ENCODE data around the gene APOL5.

The APOL5 gene

DNA sequence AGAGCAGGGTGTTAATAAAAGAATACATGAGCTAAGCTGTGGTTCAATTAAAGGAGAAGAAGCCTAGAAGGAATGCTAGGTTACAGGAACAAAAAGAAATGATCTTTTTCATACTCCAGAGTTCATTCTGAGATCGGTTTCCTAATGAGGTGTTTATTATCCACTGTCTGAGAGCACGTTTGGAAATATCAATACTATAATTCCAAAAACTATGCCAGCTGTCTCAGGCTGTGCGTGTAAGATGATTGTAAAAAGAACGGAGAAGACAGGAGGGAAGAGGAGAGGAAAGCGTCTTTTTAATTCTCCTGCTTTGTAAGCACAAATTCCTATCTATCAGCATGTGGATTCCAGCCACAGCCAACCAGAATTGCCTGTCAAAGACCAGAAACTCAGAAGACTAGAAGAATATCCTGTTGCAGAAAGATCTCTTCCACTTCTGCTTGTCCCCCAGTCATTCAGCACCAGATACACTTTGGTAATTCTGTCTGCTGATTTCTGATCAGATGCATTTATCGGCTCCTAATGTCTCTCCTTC, 25.7 kb downstream of the APOL5 start:
- no peak for DNase-seq

DNA sequence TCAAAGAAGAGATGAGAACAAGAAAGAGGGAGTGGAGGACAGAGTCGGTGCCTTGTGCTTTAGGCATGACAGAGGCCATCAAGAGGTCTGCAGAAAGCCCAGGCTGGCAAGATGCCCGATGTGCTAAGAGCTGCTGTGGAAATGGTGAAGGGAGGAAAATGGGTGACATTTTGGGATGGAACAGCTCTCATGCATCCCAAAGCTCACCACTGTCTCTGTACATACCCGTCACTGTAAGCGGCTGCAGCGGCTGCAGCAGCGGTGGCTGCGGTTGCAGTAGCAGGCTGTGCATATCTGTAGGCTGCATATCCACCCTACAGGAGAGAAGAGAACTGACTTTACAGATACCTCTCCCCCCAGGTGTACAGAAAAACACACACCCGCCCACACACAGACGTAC, 28.6 kb downstream of the APOL5 start:
- DNase-seq: no peak

DNA sequence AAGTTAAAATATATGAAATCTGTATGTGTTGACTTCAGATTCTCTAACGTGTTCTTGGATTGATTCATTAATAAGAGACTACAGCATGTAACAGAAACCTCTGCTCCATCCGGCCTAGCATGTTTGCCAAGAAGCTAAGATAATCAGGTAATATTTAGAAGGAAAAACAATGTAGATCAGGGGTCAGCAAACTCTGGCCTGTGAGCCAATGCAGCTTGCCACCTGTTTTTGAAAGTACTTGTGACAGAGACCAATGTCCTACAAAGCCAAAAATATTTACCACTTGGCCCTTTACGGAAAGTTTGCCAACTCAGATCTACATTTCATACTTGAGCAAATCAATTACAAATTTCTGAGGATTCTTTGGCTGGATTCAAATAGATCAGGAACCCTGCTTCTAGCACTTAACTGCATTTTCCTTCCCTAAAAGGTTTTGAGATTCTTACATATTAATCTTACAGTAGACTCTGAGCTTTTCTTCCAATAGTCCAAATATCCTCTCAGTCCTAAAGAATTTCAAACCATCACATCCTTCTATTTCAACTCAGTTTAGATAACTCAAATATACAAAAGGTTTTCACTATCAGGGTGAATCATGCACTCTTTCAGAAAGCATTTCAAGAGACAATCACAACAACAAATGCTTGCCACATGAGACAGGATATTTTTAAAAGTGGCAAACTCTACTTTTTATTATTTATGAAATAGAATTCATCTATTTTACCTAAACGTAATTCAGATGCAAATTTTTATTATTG, 29.5 kb downstream of the APOL5 start:
- DNase-seq: no peak

DNA sequence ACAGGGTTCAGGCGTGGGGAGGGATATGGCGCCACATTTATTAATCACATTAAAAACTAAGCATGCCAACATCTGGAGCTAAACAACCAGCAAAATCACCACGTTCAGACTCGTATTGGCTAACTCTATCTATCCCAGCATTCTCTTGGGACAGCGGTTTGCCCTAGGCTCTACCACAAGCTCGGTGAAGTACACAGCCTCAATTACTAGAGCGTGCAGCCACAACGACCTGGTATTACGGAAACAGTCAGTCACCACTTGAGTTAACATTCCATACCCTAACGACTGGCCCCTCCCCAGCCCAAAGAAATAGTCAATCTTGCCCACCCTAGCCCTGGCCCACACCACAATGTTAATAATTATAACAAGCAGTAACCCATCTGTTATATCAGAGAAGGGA, 32.1 kb downstream of the APOL5 start:
- no peak for DNase-seq

DNA sequence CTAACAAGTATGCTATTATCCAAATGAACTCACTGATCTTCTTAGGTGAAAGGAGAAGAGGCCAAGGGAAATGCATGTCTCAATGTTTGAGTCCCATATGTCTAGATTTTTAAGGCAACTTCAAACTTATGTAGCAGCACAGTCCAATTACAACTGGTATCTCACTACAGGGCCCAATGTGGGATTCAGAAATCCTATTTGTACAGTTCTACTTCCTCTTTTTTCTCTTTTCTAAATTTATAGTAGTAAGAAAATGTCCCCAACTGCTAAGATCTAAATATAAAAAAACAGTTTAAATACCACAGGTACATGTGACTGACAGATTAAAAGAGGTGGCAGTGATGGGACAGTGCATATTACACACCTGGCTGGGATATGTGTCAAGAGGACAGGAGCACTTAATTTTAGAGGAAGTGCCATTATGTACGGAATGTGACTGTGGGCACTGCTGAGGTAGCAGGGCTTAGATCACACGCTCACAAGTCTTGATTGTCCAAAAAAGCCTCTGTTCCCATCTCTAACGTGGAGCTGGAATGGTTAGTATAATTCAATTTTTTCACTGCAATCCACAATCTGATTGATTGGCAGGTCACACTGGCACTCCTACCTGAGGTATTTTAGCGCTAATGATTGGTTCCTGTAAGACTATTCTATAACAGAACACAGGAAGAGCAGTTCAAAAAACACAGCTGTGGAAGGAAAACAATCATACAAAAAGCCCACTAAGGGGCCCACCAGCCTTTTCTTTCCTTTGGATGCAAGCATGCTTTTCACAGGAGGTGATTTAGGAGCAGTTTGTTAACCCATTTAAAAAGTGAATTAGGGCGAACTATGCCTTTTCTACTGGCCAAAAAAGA, 34.6 kb downstream of the APOL5 start:
- DNase-seq: peak; percentile 74 to 78

DNA sequence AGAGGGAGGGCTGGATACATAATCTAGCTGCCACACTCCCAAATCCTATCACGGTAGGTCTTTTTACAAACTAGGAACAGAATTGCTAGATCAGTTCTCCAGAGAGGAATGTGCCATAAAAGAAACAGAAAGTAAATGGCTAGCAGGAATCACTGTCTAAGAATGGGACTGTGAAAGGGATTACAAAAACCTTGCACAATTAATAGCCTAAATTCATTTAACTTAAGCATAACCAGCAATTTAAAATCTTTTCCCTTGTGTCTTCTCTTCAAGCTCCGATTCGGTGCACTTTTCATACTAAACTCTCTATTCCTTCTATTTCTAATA, 35.2 kb downstream of the APOL5 start:
- peak in 1 of 2 experiments; percentile 17 for DNase-seq

DNA sequence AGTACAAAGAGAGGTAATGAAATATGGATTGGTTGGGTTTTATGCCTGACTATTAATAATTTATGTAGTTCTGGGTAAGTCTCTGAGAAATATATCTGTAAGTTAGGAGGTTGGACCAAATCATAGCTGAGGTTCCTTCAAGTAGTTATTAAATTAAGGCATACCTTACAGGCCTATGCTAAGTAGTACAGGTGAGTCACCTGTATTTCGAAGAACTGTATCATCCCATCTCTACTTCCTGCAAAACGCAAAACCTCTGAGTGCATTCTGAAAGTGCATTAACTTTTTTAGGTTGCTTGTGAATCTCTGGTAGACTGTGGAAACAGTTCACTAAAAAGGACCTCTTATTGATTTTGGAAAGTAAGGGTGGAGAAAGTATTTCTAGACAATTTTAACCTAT, 37.1 kb downstream of the APOL5 start:
- no peak for DNase-seq

DNA sequence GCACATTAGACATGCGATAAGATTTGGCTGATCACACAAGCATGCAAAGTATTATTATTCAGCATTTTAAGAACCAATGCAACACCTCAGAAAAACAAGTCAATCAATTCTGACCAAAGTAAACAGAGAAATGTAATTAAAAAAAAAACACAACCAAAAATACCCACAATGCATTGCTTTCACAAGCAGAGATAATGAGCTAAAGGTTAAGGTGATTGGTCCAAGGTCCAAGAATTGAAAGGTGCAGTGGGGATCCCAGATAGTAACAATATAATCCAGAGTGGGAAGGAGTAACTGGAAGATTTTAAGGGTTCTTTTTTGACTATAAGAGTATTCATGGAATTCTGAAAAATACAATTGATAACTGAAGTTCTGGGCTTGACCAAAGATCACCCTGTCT, 39.0 kb downstream of the APOL5 start:
- no peak for DNase-seq

DNA sequence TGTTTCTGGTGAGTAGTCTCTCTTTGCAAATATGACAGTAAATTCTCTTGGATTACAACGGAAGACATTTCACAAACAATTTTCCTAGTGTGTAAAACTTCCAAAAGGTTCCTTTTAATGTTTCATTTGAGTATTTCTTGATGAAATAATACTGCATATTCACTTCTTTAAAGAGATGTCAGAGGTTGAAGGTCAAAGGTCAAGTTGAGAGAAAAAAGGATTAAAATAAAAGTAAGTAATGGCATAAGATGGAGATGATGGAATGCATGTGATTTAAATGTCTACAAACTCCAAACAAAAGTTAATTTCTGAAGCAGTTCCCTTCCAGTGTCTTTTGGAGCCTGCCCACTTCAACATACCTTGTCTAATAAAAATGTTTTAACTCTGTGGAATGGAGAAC, 40.7 kb downstream of the APOL5 start:
- DNase-seq: no peak

DNA sequence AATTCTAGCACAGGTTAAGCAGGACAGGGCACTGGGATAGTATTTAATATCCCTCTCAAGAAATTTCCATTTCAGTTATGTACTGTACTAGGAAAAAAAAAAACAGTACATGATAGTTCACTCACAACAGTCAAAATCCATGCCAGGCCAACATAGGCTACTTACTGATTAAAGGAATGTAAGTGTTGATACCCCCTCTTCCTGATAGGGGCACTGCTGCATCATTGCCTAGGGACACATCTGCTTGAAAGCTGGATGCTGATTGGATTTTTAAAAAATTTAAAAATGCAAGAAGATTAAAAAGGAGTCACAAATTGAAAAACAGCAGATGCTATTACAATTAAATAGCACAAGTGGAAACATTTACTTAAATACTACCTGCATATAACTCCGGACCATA, 43.4 kb downstream of the APOL5 start:
- peak; percentile 1 to 19 for DNase-seq

DNA sequence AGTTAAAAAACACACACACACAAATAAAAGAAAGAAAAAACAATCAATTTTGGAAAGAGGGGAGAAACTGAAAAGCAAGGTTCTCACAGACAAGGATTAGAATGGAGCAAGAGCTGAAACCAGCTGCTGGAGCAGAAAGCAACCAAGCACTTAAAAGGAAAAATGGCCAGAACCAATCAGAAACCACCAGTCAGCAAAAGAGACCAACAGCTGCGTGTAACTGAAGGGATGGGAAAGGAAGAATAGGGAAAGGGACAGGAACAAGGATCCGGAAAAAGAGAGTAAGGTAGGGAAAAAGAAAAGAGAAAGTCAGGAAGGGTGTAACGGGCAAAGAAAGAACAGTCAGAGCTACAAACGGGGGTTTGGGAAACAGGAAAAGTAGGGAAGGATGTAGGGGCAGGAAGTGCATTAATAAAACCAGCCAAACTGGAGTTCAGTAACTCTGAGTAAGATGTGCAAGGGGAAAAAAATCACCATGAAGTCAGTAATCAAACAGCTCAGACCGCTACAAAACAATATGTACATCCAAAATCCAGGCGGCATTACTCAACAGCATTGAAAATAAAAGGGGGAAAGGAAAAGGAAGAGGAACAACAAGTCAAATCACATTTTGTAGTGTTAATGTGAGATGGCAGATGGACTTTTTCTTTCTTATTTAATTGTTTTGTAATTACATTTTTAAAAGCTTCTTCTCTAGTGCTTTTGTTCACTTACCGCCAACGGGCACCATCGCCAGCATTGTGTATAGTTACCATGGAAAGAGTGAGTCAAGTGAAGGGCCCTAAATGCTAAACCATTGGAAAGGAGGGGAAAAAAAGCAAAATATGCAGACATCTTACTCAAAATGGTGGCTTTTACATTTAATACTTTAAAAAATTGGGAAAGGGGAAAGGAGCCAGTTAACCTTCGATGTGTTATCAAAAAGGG, 49.2 kb downstream of the APOL5 start:
- no peak for DNase-seq

DNA sequence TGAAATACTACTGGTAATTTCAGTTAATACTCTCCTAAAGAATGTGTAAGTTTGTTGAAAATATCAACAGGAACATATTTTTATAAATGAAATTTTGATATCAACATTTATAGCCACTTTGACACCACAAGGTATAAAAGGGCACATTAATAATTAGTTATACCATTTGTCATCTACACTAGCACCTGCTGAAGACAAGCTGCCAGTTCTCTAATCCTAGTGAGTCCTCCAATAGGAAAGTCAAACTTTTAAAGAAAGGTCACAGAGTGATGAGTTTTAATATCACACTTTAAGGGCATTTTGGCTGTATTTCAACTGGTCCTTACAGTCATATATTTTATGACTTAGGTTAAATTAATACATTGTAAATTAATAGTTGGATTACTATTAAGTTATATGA, 52.3 kb downstream of the APOL5 start:
- no peak for DNase-seq

DNA sequence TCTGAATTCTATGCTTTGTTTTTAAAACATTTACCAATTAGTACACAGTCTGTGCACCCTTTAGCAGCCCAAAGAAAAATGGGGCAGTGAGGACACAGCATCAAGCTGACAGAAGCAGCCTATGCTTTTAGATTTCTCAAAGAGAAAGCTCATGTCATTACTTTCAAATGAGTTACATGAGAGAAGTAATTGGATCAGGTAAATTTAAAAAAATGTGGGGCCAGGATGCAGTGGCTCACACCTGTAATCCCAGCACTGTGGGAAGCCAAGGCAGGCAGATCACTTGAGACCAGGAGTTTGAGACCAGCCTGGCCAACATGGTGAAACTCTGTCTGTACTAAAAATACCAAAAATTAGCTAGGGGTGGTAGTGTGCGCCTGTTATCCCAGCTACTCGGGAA, 57.7 kb downstream of the APOL5 start:
- no peak for DNase-seq

DNA sequence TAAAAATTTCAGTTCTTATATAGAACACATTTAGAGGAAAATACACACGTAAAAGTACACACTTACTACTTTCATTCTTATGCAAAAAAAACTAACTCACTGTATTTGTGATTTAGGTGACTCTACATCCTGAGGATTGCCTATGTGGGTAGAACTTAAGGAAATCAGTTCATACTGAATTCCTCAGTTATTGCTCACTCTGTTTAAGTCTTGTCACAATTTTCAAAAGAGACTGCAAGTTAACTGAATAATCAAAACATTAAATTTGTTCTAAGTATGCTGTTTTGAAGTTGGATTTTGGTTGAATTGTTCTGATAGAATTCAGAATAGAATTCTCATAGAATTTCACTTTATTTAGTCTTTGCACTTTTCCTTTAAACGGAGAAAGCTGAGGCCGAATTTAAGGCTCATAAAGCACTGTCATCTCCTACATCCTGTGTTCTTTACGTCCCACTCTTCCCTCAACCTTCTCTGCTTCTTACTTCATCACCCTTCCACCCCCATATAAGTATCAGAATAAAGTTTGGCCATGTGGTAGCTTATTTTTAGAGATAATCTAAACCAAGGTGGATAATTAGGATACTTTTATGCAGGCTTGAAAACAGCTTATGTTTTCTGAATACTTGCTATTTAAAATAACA, 59.8 kb downstream of the APOL5 start:
- DNase-seq: no peak
